Activated CD8-positive, alpha-beta T cell treated with anti-CD3 and anti-CD28 coated beads for 36 hours (primary cell): ENCODE data around the gene ZDHHC12. TPM values are rescaled to one million over a fixed set of nuclear protein-coding genes. Genes with fewer than 3 reads are reported as not detected.

ENCODE experiments used
- ATAC-seq: fragments of 200-7000 bp; cut with Tn5 transposase; one replicate; pipeline ENCODE4 v1.10.0; 2021; ENCODE audit warnings: mild to moderate bottlenecking, moderate library complexity
- CTCF ChIA-PET: fragments of 350-600 bp; sonication (Branson Sonifier 250); formaldehyde crosslinking; loops from one replicate; lab custom pipeline; 2021; ENCODE audit warnings: antibody characterized with exemption; lab: Charles Lee
- POLR2A ChIA-PET: fragments of 350-600 bp; sonication (Branson Sonifier 250); formaldehyde crosslinking; loops from one replicate; lab custom pipeline; 2021; ENCODE audit warnings: antibody characterized with exemption; lab: Charles Lee
- DNase-seq: peaks from one replicate; pipeline ENCODE4 v3.0.0-alpha.2; 2020
- H3K27ac Mint-ChIP-seq: one replicate; pipeline ENCODE4 v1.8.0; 2021; ENCODE audit warnings: mild to moderate bottlenecking, mixed read lengths
- H3K27me3 Mint-ChIP-seq: one replicate; pipeline ENCODE4 v1.8.0; 2021; ENCODE audit warnings: mixed read lengths
- H3K36me3 Mint-ChIP-seq: one replicate; pipeline ENCODE4 v1.8.0; 2021; ENCODE audit warnings: low read depth, mixed read lengths
- H3K4me1 Mint-ChIP-seq: one replicate; pipeline ENCODE4 v1.8.0; 2021; ENCODE audit warnings: low read depth, mixed read lengths
- H3K4me3 Mint-ChIP-seq: one replicate; pipeline ENCODE4 v1.8.0; 2021; ENCODE audit warnings: mild to moderate bottlenecking, moderate library complexity, mixed read lengths
- H3K9me3 Mint-ChIP-seq: one replicate; pipeline ENCODE4 v1.8.0; 2021; ENCODE audit warnings: mixed read lengths
- intact Hi-C: fragments of 100-400 bp; cut with micrococcal nuclease; formaldehyde crosslinking; loops from one replicate; pipeline ENCODE4 v1.10.0; 2022
- total RNA-seq, 2 experiments: library from RNA; stranded (reverse); gene quantifications; one replicate each; pipeline ENCODE4 v1.2.3, GENCODE V29; 2021
- TF ChIP-seq, protein P1 (sequence below): fragments of 200-600 bp; IDR thresholded peaks from one replicate; pipeline ENCODE4 v1.8.0; 2022; ENCODE audit warnings: antibody characterized with exemption, mild to moderate bottlenecking

Gene ZDHHC12
- total RNA-seq, 2 experiments from 2014 or later, result 44.9 to 48.7 TPM

DNA sequence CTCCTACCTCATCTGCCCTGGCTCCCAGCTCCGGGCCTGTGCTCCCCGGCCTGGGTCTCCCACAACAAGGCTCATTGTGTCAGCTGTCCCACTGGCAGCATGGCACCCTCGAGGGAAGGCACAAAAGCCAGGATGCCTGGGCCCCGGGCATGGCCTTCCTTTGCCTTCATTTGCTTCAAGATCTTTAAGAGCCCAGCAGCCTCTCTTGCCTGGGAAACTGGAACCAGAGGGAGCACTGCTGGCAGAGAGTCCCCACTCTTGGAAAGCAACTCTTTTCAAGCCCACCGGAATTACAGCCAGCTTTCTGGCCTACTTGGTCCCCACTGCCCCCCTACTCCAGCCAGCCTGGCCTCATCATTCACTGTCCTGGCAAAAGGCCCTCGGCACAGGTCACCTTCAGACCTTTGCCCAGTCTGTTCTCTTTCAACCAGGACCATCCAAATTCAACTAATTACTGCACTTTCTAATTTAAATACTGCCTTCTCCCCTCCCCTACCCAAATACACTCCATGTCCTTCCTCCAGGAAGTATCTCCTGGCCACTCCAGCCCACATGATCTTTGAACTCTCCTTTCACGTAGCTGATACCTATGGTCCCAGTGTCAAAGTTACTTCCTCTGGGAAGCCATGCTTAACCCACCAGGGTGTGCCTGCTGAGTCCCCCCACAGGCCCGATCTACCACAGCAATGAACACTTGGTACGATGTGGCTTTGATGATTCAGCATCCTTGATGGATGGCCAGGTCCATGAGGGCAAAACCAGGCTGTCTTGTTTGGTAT lies 38.9 kb upstream of the ZDHHC12 start:
- Mint-ChIP-seq H3K9me3 (no peaks in the 10 kb centered on the region), H3K27me3 (no peaks in the 10 kb centered on the region), H3K27ac (no peak overlapping the region), H3K36me3 (no peaks in the 10 kb centered on the region), H3K4me1 (peaks cover 4% of the 10 kb centered on the region), H3K4me3 (no peak overlapping the region)
- DNase-seq (no peak), ATAC-seq (no peak)
- TF ChIP-seq, protein P1, sequence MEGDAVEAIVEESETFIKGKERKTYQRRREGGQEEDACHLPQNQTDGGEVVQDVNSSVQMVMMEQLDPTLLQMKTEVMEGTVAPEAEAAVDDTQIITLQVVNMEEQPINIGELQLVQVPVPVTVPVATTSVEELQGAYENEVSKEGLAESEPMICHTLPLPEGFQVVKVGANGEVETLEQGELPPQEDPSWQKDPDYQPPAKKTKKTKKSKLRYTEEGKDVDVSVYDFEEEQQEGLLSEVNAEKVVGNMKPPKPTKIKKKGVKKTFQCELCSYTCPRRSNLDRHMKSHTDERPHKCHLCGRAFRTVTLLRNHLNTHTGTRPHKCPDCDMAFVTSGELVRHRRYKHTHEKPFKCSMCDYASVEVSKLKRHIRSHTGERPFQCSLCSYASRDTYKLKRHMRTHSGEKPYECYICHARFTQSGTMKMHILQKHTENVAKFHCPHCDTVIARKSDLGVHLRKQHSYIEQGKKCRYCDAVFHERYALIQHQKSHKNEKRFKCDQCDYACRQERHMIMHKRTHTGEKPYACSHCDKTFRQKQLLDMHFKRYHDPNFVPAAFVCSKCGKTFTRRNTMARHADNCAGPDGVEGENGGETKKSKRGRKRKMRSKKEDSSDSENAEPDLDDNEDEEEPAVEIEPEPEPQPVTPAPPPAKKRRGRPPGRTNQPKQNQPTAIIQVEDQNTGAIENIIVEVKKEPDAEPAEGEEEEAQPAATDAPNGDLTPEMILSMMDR, result no peak
- ChIA-PET POLR2A (interaction anchor here (0.6 to 1.4 kb wide), 2 partner anchors 9 to 40 kb away, joined by 3 to 4 read pairs; partner anchors contain the start of gene ZER1), CTCF (no interaction called here)
- intact Hi-C loops, result no loop called here

DNA sequence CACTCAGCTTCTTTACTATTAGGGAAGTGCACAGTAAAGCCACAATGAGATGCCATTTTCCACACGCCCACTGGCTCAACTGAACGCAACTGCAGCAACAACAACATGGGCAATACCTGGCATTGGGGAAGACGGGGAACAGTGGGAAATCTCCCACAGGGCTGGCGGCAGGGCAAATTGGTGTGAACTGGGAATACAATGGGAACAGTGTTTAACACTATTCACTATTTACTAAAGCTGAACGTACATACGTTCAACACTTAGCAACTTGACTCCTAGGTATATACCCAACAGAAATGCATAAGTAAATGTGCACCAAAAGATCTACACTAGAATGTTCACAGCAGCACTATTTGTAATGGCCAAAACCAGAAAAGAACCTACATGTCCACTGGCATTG lies 33.7 kb upstream of the ZDHHC12 start:
- no peaks in the 10 kb centered on the region for H3K27me3 Mint-ChIP-seq
- ChIA-PET POLR2A (no interaction called here), CTCF (no interaction called here)
- no peaks in the 10 kb centered on the region for H3K36me3 Mint-ChIP-seq
- intact Hi-C loops, result no loop called here
- no peak overlapping the region for H3K27ac Mint-ChIP-seq
- no peaks in the 10 kb centered on the region for H3K4me1 Mint-ChIP-seq
- H3K4me3 Mint-ChIP-seq, result no peak overlapping the region
- no peak for ATAC-seq
- DNase-seq, result no peak
- no peaks in the 10 kb centered on the region for H3K9me3 Mint-ChIP-seq
- TF ChIP-seq, protein P1, result no peak

DNA sequence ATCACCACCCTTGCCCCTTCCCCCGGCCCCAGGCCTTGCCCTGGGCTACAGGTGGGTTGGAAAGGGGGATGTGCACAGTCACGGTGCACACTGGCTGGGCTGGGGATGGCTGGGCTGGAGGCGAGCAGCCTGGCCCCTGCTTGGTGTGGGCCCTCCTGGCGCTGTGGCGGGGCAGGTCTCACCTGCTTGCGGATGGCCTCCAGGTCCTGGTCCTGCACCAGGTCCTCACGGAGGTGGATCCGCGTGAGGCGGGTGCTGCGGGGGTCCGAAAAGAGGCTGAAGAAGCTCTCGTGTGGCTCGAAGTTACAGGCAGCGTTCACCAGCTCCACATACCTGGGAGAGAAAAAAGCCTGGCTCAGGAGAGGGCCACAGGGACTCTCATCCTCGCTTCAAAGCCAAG lies 29.7 kb upstream of the ZDHHC12 start:
- POLR2A ChIA-PET, result interaction anchor here (0.9 to 1.1 kb wide), 2 partner anchors 13 to 37 kb away, joined by 3 read pairs; no protein-coding TSS in a partner anchor
- no peak for ATAC-seq
- no peaks in the 10 kb centered on the region for H3K9me3 Mint-ChIP-seq

DNA sequence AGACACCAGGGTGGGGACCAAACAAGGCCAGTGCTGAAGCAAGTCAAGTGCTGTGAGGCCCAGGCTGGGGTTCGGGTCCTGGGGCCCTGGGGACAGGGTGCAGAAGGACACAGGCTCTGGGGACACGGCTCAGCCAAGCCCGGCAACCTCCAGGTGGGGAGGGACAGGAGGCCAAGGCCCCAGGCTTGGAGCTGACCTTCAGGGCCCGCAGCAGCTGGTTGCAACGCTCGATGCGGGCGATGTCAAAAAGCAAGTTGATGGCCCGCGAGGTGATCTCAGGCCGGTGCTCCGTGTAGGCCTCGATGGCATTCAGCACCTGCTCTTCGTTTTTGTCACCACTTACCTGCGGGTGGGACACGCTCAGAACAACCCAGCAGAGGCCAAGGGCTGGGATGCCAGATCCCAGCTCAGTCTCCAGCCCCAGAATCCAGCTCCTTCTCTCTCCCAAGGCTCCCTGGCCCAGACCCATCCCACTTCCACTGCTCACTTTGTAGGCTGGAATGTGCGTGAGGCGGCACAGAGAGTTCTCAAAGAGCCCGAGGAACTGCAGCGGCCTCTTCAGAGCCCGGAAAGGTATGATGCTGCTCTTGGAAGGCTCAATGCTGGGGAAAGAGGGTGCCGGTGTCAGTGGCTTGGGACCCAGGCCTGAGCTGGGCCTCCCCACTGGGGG lies 27.1 kb upstream of the ZDHHC12 start:
- DNase-seq (no peak), ATAC-seq (no peak)
- no peak overlapping the region for H3K4me3 Mint-ChIP-seq
- no peaks in the 10 kb centered on the region for H3K4me1 Mint-ChIP-seq
- POLR2A ChIA-PET, result no interaction called here
- TF ChIP-seq, protein P1, result no peak
- intact Hi-C loops, result no loop called here
- H3K27ac Mint-ChIP-seq, result no peak overlapping the region
- H3K36me3 Mint-ChIP-seq, result no peaks in the 10 kb centered on the region
- H3K27me3 Mint-ChIP-seq, result no peaks in the 10 kb centered on the region
- CTCF ChIA-PET, result interaction anchor here (0.6 to 1.1 kb wide), 2 partner anchors 112 kb away, joined by 3 read pairs; no protein-coding TSS in a partner anchor
- no peaks in the 10 kb centered on the region for H3K9me3 Mint-ChIP-seq

More for the DNA sequence above, 29.7 kb upstream of the ZDHHC12 start:
- no peak overlapping the region for H3K27ac Mint-ChIP-seq
- CTCF ChIA-PET, result interaction anchor here (0.6 kb wide), 1 partner anchor 175 kb away, joined by 3 read pairs; no protein-coding TSS in a partner anchor
- no peak overlapping the region for H3K4me3 Mint-ChIP-seq
- no peaks in the 10 kb centered on the region for H3K36me3 Mint-ChIP-seq
- TF ChIP-seq, protein P1, result no peak
- no peak for DNase-seq
- intact Hi-C loops, result no loop called here
- H3K27me3 Mint-ChIP-seq, result no peaks in the 10 kb centered on the region
- no peaks in the 10 kb centered on the region for H3K4me1 Mint-ChIP-seq

DNA sequence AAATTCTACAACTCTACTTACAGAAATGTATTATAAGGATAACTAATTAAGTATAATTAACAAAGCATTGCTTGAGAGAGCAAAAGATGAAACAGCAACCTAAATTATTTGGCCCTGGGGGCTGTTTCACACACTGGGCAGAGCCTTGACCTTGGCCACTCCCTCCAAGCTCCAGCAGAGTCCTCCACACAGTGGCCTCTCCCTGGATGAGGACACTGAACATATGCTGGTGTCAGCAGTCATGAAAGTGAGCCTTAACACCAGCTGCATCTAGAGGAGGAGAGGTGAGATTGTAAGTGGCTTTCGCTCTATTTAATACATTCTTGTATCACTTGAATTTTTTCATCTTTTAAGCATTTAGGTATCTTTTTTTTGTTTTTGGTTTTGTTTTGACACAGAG lies 23.3 kb upstream of the ZDHHC12 start:
- CTCF ChIA-PET, result no interaction called here

More for the DNA sequence above, 23.3 kb upstream of the ZDHHC12 start:
- Mint-ChIP-seq H3K4me1 (no peaks in the 10 kb centered on the region), H3K9me3 (no peaks in the 10 kb centered on the region), H3K27ac (no peak overlapping the region), H3K4me3 (no peak overlapping the region), H3K27me3 (no peaks in the 10 kb centered on the region), H3K36me3 (no peaks in the 10 kb centered on the region)
- TF ChIP-seq, protein P1, result no peak
- no peak for DNase-seq
- intact Hi-C loops, result no loop called here
- POLR2A ChIA-PET, result no interaction called here
- ATAC-seq, result no peak
